H1 (cell line): ENCODE measurements around the gene FBN3.

Experiments
- CHD2 ChIP-seq: IDR thresholded peaks from 2 replicates; pipeline ENCODE4 v1.6.1; 2012; ENCODE audit warnings: low read length, improper control_type of control experiment
- POLR2A ChIP-seq, 2 experiments: IDR thresholded peaks; 1 replicate in 1 of 2; 2 replicates in 1 of 2; pipeline ENCODE4 v1.6.1; 2011; ENCODE audit warnings: low read depth in 2 of 2, low read length in 2 of 2, mild to moderate bottlenecking in 2 of 2; ENCODE audit errors: control extremely low read depth in 1 of 2
- POLR2AphosphoS5 ChIP-seq: IDR thresholded peaks from 2 replicates; pipeline ENCODE4 v1.6.1; 2011; ENCODE audit warnings: low read depth, low read length
- RBBP5 ChIP-seq: IDR thresholded peaks from 2 replicates; pipeline ENCODE4 v1.7.1; 2012; ENCODE audit warnings: low read depth, mild to moderate bottlenecking, inconsistent platforms, low read length, moderate library complexity, borderline replicate concordance
- RFX5 ChIP-seq: IDR thresholded peaks from 2 replicates; pipeline ENCODE4 v1.6.1; 2011; ENCODE audit warnings: low read depth, low read length, improper control_type of control experiment, borderline replicate concordance
- SAP30 ChIP-seq: fragments of 300-600 bp; sonication (generic); IDR thresholded peaks from 2 replicates; pipeline ENCODE4 v1.7.1; 2012; ENCODE audit warnings: low read length, moderate library complexity, mild to moderate bottlenecking, inconsistent platforms; ENCODE audit not compliant: insufficient read depth, insufficient replicate concordance
- SP1 ChIP-seq: IDR thresholded peaks from 2 replicates; pipeline ENCODE4 v1.6.1; 2011; ENCODE audit warnings: low read depth, low read length
- TF ChIP-seq, protein P1 (sequence below), 3 experiments: IDR thresholded peaks; 1 replicate in 2 of 3; 2 replicates in 1 of 3; pipeline versions ENCODE4 v1.5.1 to v1.6.1; 2011; ENCODE audit warnings: low read length in 3 of 3, mild to moderate bottlenecking in 3 of 3, inconsistent platforms in 2 of 3, low read depth in 1 of 3, moderate library complexity in 1 of 3; ENCODE audit not compliant: insufficient read depth in 1 of 3; ENCODE audit errors: control extremely low read depth in 1 of 3

DNA sequence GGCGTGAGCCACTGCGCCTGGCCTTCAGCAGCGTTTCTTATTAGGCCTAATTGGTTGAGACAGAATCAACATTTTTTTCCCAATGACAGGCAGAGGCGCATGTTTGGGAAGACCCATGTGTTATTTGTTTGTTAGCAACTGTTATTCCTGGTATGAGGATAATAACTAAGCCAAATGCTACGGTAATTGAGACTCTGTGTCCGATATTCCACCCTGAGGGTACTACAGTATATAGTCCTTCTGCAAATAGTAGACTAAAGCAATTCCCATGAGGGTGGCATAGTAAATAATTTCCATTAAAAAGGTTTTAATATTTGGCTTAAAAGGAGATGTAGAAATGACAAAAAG, 115.2 kb downstream of the FBN3 start:
- TF ChIP-seq SP1, result no peak
- TF ChIP-seq, protein P1, sequence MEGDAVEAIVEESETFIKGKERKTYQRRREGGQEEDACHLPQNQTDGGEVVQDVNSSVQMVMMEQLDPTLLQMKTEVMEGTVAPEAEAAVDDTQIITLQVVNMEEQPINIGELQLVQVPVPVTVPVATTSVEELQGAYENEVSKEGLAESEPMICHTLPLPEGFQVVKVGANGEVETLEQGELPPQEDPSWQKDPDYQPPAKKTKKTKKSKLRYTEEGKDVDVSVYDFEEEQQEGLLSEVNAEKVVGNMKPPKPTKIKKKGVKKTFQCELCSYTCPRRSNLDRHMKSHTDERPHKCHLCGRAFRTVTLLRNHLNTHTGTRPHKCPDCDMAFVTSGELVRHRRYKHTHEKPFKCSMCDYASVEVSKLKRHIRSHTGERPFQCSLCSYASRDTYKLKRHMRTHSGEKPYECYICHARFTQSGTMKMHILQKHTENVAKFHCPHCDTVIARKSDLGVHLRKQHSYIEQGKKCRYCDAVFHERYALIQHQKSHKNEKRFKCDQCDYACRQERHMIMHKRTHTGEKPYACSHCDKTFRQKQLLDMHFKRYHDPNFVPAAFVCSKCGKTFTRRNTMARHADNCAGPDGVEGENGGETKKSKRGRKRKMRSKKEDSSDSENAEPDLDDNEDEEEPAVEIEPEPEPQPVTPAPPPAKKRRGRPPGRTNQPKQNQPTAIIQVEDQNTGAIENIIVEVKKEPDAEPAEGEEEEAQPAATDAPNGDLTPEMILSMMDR (IDR thresholded peaks at IDR 0.05; ENCODE audit: control extremely low read depth in 1 of 3, insufficient read depth in 1 of 3, low read depth in 1 of 3, low read length in 3 of 3), result no peak
- no peak for TF ChIP-seq POLR2A (IDR thresholded peaks at IDR 0.05; ENCODE audit: control extremely low read depth in 1 of 2, low read depth in 2 of 2, low read length in 2 of 2)
- no peak for TF ChIP-seq RFX5
- TF ChIP-seq SAP30, result no peak
- no peak for TF ChIP-seq CHD2
- TF ChIP-seq POLR2AphosphoS5, result no peak
- TF ChIP-seq RBBP5, result no peak
